K562 (cell line): Measurements from ENCODE around the gene EGR2. TPM values are rescaled to one million over a fixed set of nuclear protein-coding genes. Genes with fewer than 3 reads are reported as not detected.

ENCODE experiments used
- E2F6 ChIP-seq, 2 experiments: IDR thresholded peaks; 2 replicates each; pipeline ENCODE4 v1.6.1; 2011; ENCODE audit warnings: borderline replicate concordance in 1 of 2, control low read depth in 1 of 2, low read depth in 1 of 2, low read length in 1 of 2, mild to moderate bottlenecking in 1 of 2, mixed read lengths in 1 of 2, moderate library complexity in 1 of 2; ENCODE audit not compliant: insufficient read depth in 1 of 2, insufficient read length in 1 of 2, poor library complexity in 1 of 2, severe bottlenecking in 1 of 2; ENCODE audit errors: extremely low read depth in 1 of 2
- FOXA1 ChIP-seq: fragments of 450-650 bp; IDR thresholded peaks from 2 replicates; pipeline ENCODE4 v1.6.1; 2016; ENCODE audit warnings: mild to moderate bottlenecking, borderline replicate concordance
- MCM5 ChIP-seq: fragments of 450-650 bp; IDR thresholded peaks from 2 replicates; pipeline ENCODE4 v1.6.1; 2016; ENCODE audit warnings: low read depth
- MED1 ChIP-seq: sonication (generic); formaldehyde crosslinking; IDR thresholded peaks from 2 replicates; pipeline ENCODE4 v1.8.1; 2023; ENCODE audit warnings: missing genetic modification reagents, borderline replicate concordance
- MEF2D ChIP-seq: conservative IDR thresholded peaks from 2 replicates; pipeline ENCODE4 v1.6.1; 2016; ENCODE audit warnings: low read depth, missing genetic modification characterization, missing compliant biosample characterization
- PCBP1 ChIP-seq: fragments of 200-400 bp; formaldehyde crosslinking; IDR thresholded peaks from 2 replicates; pipeline ENCODE4 v1.6.1; 2018; ENCODE audit warnings: mild to moderate bottlenecking, low read depth, low read length; ENCODE audit not compliant: poor library complexity, severe bottlenecking
- PHB ChIP-seq: fragments of 250-450 bp; sonication (Bioruptor Pico); IDR thresholded peaks from 2 replicates; pipeline ENCODE4 v1.5.0; 2021
- POLR2B ChIP-seq: fragments of 450-650 bp; IDR thresholded peaks from 2 replicates; pipeline ENCODE4 v1.6.1; 2018; ENCODE audit warnings: low read depth; ENCODE audit not compliant: partially characterized antibody
- ZFX ChIP-seq: sonication (generic); formaldehyde crosslinking; IDR thresholded peaks from 2 replicates; pipeline ENCODE4 v1.8.0; 2022; ENCODE audit warnings: mild to moderate bottlenecking, missing genetic modification reagents, moderate library complexity
- ZNF431 ChIP-seq: sonication (generic); formaldehyde crosslinking; IDR thresholded peaks from 2 replicates; pipeline ENCODE4 v1.8.0; 2022; ENCODE audit warnings: mild to moderate bottlenecking, missing genetic modification reagents
- ZNF449 ChIP-seq: fragments of 250-450 bp; sonication (Bioruptor Pico); IDR thresholded peaks from 2 replicates; pipeline ENCODE4 v1.8.0; 2022; ENCODE audit warnings: moderate library complexity, mild to moderate bottlenecking, inconsistent platforms
- ZNF561 ChIP-seq: fragments of 450-650 bp; formaldehyde crosslinking; conservative IDR thresholded peaks from 2 replicates; pipeline ENCODE4 v1.4.0; 2020; ENCODE audit warnings: mild to moderate bottlenecking, moderate library complexity
- ZNF668 ChIP-seq: fragments of 250-450 bp; sonication (Bioruptor Pico); IDR thresholded peaks from 2 replicates; pipeline ENCODE4 v1.8.0; 2022; ENCODE audit warnings: mild to moderate bottlenecking, inconsistent platforms
- ZNF79 ChIP-seq: fragments of 250-450 bp; sonication (Bioruptor Pico); IDR thresholded peaks from 2 replicates; pipeline ENCODE4 v1.4.0; 2020; ENCODE audit warnings: low read depth, mild to moderate bottlenecking, moderate library complexity
- polyA plus RNA-seq, 8 experiments: library from polyadenylated mRNA; depleted of rRNA in 4 of 8; stranded (reverse) in 5 of 8; unstranded in 3 of 8; fragments of >200 nt; fragmentation: Nextera tagmentation in 2 of 8; fragmentation: Illumina TruSeq in 1 of 8; extraction: Ambion mirVana in 2 of 8; extraction: Trizol in 1 of 8; gene quantifications; 2 replicates each; pipeline versions ENCODE4 v1.2.1 to v1.2.3, GENCODE V29; 2011 to 2014; ENCODE audit warnings: inconsistent platforms in 1 of 8, missing spikeins in 1 of 8
- total RNA-seq, 7 experiments: library from RNA; depleted of rRNA in 6 of 7; stranded (reverse); fragments of >200 nt in 6 of 7; fragmentation: Illumina TruSeq in 2 of 7; extraction: Trizol in 2 of 7; gene quantifications; 2 replicates each; pipeline versions ENCODE4 v1.2.1 to v1.2.3, GENCODE V29; 2011 to 2021; ENCODE audit warnings: low replicate concordance in 1 of 7
- TF ChIP-seq, protein P1 (sequence below): sonication (generic); formaldehyde crosslinking; IDR thresholded peaks from 2 replicates; pipeline ENCODE4 v1.8.1; 2022; ENCODE audit warnings: missing genetic modification reagents
- TF ChIP-seq, protein P2 (sequence below): fragments of 450-650 bp; IDR thresholded peaks from one replicate; pipeline ENCODE4 v1.6.1; 2018; ENCODE audit warnings: mild to moderate bottlenecking, moderate library complexity; ENCODE audit not compliant: partially characterized antibody
- TF ChIP-seq, protein P3 (sequence below), 2 experiments: IDR thresholded peaks in 1 of 2; conservative IDR thresholded peaks in 1 of 2; 2 replicates each; pipeline ENCODE4 v1.6.1; 2016; ENCODE audit warnings: low read depth in 2 of 2, mild to moderate bottlenecking in 1 of 2, missing compliant biosample characterization in 1 of 2, missing genetic modification characterization in 1 of 2, moderate library complexity in 1 of 2
- TF ChIP-seq, protein P4 (sequence below): sonication (generic); formaldehyde crosslinking; IDR thresholded peaks from 2 replicates; pipeline ENCODE4 v1.8.1; 2023; ENCODE audit warnings: mild to moderate bottlenecking, missing genetic modification reagents

The EGR2 gene
- total and polyA plus RNA-seq, 9 of the 15 experiments (the other 6 are each of a cell fraction or from before 2014, with no cell fraction given), result 0.08 to 0.18 (median 0.12) TPM; not detected in 4

DNA sequence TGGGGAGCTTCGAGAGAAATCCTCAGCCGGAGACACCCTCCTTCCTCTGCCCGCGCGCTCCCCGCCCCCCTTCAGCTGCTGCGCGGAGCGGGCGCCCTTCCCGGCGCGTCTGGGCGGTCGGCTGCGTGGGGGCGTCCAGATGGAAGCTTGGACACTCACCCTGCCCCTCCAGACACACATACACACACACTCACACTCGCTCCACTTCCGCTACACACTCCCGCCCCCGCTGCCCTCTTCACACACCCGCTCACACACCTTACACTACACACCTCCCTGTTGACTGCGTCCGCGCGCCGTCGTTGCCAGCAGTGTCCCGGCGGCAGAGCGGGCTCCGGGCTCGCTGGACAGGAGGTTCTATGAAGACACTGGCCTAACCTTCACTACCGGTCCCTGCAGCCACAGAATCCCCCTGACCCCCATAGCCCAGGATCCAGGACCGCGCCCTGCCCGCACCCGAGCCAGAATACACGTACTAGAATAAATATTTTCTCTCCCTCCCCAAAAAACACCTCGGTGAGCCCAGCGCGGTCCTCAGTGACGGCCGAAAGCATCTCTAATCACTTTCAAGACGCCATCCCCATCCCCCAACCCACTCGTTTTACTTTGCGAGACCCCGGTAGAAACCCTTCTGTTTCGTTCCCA lies 1.1 kb upstream of the EGR2 start (continued):
- peak; percentile 47 to 71 for TF ChIP-seq E2F6 (IDR thresholded peaks at IDR 0.05; ENCODE audit: borderline replicate concordance in 1 of 2, extremely low read depth in 1 of 2, insufficient read depth in 1 of 2, insufficient read length in 1 of 2, low read depth in 1 of 2, low read length in 1 of 2, poor library complexity in 1 of 2, severe bottlenecking in 1 of 2)
- TF ChIP-seq, protein P1, sequence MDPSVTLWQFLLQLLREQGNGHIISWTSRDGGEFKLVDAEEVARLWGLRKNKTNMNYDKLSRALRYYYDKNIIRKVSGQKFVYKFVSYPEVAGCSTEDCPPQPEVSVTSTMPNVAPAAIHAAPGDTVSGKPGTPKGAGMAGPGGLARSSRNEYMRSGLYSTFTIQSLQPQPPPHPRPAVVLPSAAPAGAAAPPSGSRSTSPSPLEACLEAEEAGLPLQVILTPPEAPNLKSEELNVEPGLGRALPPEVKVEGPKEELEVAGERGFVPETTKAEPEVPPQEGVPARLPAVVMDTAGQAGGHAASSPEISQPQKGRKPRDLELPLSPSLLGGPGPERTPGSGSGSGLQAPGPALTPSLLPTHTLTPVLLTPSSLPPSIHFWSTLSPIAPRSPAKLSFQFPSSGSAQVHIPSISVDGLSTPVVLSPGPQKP (CRISPR knock-in tag), result no peak
- TF ChIP-seq MEF2D (tag), result no peak
- TF ChIP-seq MCM5, result no peak
- TF ChIP-seq, protein P2, sequence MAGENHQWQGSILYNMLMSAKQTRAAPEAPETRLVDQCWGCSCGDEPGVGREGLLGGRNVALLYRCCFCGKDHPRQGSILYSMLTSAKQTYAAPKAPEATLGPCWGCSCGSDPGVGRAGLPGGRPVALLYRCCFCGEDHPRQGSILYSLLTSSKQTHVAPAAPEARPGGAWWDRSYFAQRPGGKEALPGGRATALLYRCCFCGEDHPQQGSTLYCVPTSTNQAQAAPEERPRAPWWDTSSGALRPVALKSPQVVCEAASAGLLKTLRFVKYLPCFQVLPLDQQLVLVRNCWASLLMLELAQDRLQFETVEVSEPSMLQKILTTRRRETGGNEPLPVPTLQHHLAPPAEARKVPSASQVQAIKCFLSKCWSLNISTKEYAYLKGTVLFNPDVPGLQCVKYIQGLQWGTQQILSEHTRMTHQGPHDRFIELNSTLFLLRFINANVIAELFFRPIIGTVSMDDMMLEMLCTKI, result no peak
- TF ChIP-seq ZNF449, result no peak
- TF ChIP-seq PCBP1, result no peak
- TF ChIP-seq, protein P3, sequence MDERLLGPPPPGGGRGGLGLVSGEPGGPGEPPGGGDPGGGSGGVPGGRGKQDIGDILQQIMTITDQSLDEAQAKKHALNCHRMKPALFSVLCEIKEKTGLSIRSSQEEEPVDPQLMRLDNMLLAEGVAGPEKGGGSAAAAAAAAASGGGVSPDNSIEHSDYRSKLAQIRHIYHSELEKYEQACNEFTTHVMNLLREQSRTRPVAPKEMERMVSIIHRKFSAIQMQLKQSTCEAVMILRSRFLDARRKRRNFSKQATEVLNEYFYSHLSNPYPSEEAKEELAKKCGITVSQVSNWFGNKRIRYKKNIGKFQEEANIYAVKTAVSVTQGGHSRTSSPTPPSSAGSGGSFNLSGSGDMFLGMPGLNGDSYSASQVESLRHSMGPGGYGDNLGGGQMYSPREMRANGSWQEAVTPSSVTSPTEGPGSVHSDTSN (CRISPR knock-in tag; IDR thresholded peaks at IDR 0.05; ENCODE audit: low read depth), result no peak
- TF ChIP-seq, protein P3 (tag; conservative IDR thresholded peaks at IDR 0.05; ENCODE audit: low read depth), result no peak
- TF ChIP-seq ZFX, result no peak
- no peak for TF ChIP-seq POLR2B
- no peak for TF ChIP-seq ZNF668
- TF ChIP-seq, protein P4, sequence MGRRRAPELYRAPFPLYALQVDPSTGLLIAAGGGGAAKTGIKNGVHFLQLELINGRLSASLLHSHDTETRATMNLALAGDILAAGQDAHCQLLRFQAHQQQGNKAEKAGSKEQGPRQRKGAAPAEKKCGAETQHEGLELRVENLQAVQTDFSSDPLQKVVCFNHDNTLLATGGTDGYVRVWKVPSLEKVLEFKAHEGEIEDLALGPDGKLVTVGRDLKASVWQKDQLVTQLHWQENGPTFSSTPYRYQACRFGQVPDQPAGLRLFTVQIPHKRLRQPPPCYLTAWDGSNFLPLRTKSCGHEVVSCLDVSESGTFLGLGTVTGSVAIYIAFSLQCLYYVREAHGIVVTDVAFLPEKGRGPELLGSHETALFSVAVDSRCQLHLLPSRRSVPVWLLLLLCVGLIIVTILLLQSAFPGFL (CRISPR knock-in tag), result no peak
- TF ChIP-seq ZNF79 (CRISPR knock-in tag), result no peak
- TF ChIP-seq MED1 (CRISPR knock-in tag), result no peak
- TF ChIP-seq ZNF431 (CRISPR knock-in tag), result no peak
- no peak for TF ChIP-seq PHB (CRISPR knock-in tag)
- TF ChIP-seq ZNF561 (CRISPR knock-in tag), result no peak
- TF ChIP-seq FOXA1, result no peak
